Measurements from ENCODE around the gene PUSL1. TPM values are rescaled to one million over a fixed set of nuclear protein-coding genes. Genes with fewer than 3 reads are reported as not detected.

Gene PUSL1
- polyA plus RNA-seq, 1 donor (not counting 4 experiments of a cell fraction or from before 2014, with no cell fraction given): 11.4 TPM

DNA sequence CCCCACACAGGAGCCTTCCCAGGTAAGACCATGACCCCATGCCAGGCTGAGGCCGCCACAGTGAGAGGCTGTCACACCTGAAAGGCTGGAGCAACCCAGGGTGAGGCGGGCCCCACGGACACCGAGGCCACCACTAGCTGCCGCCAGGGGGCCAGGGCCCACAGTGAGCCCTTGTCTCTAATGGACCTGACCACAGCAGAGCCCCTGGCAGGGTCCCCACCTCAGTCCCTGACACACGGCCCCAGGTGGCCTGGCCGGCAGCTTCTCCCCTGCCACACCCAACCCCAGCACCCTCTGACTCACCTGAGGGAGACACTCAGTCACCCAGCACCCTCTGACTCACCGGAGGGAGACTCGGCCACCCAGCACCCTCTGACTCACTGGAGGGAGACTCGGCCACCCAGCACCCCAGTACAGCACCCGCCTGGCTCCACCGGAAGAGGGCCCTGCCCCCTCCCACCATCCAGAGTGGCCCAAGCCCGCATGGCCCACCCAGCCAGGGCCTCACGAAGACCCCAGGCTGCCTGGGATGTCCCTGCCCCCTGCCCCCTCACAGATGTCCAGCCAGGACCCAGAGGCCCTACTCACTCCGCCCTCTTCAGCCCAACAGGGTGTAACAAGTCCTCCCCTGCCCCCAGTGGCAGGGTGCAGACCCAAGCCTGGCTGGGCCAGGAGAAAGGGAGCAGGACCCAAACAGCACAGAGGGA, 36.4 kb downstream of the PUSL1 start:
- H3K79me2 ChIP-seq (ENCODE audit: control insufficient read depth, insufficient read depth, low read length): peaks cover 83% of the 10 kb centered on the region
- FAIRE-seq (peak; percentile 87), DNase-seq (ENCODE audit: low read depth, low spot score) (peak; percentile 97)
- H3K9me1 ChIP-seq (ENCODE audit: control insufficient read depth, extremely low read depth, insufficient read depth, low read length): no peaks in the 10 kb centered on the region
- no peaks in the 10 kb centered on the region for H3K9me3 ChIP-seq (ENCODE audit: control insufficient read depth, low read depth, low read length)
- H2AFZ ChIP-seq (ENCODE audit: control insufficient read depth, low read length): no peak overlapping the region
- dilution Hi-C loops (cut with MboI; ENCODE audit: extremely low pct_ligation_motif_present, low sequenced_read_pairs): no loop called here
- peaks cover 8 to 19% of the 10 kb centered on the region in 2 experiments for H3K36me3 ChIP-seq (ENCODE audit: control insufficient read depth in 2 of 2, extremely low read depth in 1 of 2, insufficient read depth in 2 of 2, low read length in 2 of 2)
- peaks cover 40% of the 10 kb centered on the region for H3K4me1 ChIP-seq (ENCODE audit: control insufficient read depth, extremely low read depth, insufficient read depth, low read length)
- no peak for TF ChIP-seq EZH2 (IDR thresholded peaks at IDR 0.05; ENCODE audit: low read length)
- TF ChIP-seq, protein P1, sequence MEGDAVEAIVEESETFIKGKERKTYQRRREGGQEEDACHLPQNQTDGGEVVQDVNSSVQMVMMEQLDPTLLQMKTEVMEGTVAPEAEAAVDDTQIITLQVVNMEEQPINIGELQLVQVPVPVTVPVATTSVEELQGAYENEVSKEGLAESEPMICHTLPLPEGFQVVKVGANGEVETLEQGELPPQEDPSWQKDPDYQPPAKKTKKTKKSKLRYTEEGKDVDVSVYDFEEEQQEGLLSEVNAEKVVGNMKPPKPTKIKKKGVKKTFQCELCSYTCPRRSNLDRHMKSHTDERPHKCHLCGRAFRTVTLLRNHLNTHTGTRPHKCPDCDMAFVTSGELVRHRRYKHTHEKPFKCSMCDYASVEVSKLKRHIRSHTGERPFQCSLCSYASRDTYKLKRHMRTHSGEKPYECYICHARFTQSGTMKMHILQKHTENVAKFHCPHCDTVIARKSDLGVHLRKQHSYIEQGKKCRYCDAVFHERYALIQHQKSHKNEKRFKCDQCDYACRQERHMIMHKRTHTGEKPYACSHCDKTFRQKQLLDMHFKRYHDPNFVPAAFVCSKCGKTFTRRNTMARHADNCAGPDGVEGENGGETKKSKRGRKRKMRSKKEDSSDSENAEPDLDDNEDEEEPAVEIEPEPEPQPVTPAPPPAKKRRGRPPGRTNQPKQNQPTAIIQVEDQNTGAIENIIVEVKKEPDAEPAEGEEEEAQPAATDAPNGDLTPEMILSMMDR (optimal IDR thresholded peaks at IDR 0.05 in 1 of 3, IDR thresholded peaks at IDR 0.05 in 1 of 3, conservative IDR thresholded peaks at IDR 0.05 in 1 of 3; ENCODE audit: extremely low read depth in 1 of 3, insufficient read depth in 2 of 3, low read length in 3 of 3): peak in 1 of 3 experiments; percentile 46
- H4K20me1 ChIP-seq (ENCODE audit: control insufficient read depth, extremely low read depth, insufficient read depth, low read length): peaks cover 11% of the 10 kb centered on the region
- H3K27ac ChIP-seq (ENCODE audit: control insufficient read depth, insufficient read depth, low read length): peak overlapping the region; percentile 92
- H3K9ac ChIP-seq (ENCODE audit: control insufficient read depth, extremely low read depth, insufficient read depth, low read length): peak overlapping the region; percentile 79
- H3K27me3 ChIP-seq (ENCODE audit: control insufficient read depth, extremely low read depth, insufficient read depth, low read length): no peaks in the 10 kb centered on the region
- peak overlapping the region; percentile 94 for H3K4me2 ChIP-seq (ENCODE audit: control insufficient read depth, extremely low read depth, insufficient read depth, low read depth, low read length)
- peak overlapping the region; percentile 31 to 63 (median 36) for H3K4me3 ChIP-seq (ENCODE audit: control insufficient read depth in 2 of 3, extremely low read depth in 1 of 3, insufficient read depth in 2 of 3, low read depth in 1 of 3, low read length in 3 of 3)

DNA sequence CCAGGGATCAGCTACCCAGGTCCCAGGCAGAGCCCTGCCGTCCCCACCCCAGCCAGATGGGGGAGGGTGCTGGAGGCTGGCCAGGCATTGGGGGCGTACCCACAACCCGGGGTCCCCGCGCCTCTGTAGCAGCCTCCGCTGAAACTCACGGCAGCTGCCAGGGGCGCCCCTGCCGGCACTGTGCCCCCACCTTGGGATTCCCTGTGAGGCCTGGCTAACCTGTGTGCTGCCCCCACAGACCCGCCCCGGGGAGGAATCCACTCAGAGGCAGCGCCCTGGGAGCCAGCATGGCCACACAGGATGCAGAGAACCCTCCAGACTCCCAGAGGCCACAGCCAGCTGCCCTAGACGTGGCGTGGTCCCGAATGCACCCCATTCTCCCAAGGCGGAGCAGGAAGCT, 37.0 kb downstream of the PUSL1 start:
- peaks cover 8% of the 10 kb centered on the region for H4K20me1 ChIP-seq (ENCODE audit: control insufficient read depth, extremely low read depth, insufficient read depth, low read length)
- H3K4me2 ChIP-seq (ENCODE audit: control insufficient read depth, extremely low read depth, insufficient read depth, low read depth, low read length): peak overlapping the region; percentile 94
- H3K27me3 ChIP-seq (ENCODE audit: control insufficient read depth, extremely low read depth, insufficient read depth, low read length): no peaks in the 10 kb centered on the region
- H3K4me3 ChIP-seq (ENCODE audit: control insufficient read depth in 2 of 3, extremely low read depth in 1 of 3, insufficient read depth in 2 of 3, low read depth in 1 of 3, low read length in 3 of 3): peak overlapping the region; percentile 24 to 47 (median 44)
- peak overlapping the region; percentile 92 for H3K27ac ChIP-seq (ENCODE audit: control insufficient read depth, insufficient read depth, low read length)
- H3K79me2 ChIP-seq (ENCODE audit: control insufficient read depth, insufficient read depth, low read length): peaks cover 82% of the 10 kb centered on the region
- H2AFZ ChIP-seq (ENCODE audit: control insufficient read depth, low read length): no peak overlapping the region
- H3K4me1 ChIP-seq (ENCODE audit: control insufficient read depth, extremely low read depth, insufficient read depth, low read length): peaks cover 40% of the 10 kb centered on the region
- dilution Hi-C loops (cut with MboI; ENCODE audit: extremely low pct_ligation_motif_present, low sequenced_read_pairs): no loop called here
- no peaks in the 10 kb centered on the region for H3K9me3 ChIP-seq (ENCODE audit: control insufficient read depth, low read depth, low read length)
- no peaks in the 10 kb centered on the region for H3K9me1 ChIP-seq (ENCODE audit: control insufficient read depth, extremely low read depth, insufficient read depth, low read length)
- H3K9ac ChIP-seq (ENCODE audit: control insufficient read depth, extremely low read depth, insufficient read depth, low read length): peak overlapping the region; percentile 79
- TF ChIP-seq, protein P1 (optimal IDR thresholded peaks at IDR 0.05 in 1 of 3, IDR thresholded peaks at IDR 0.05 in 1 of 3, conservative IDR thresholded peaks at IDR 0.05 in 1 of 3; ENCODE audit: extremely low read depth in 1 of 3, insufficient read depth in 2 of 3, low read length in 3 of 3): no peak
- TF ChIP-seq EZH2 (IDR thresholded peaks at IDR 0.05; ENCODE audit: low read length): no peak
- DNase-seq (ENCODE audit: low read depth, low spot score): no peak
- FAIRE-seq: no peak
- peaks cover 8 to 17% of the 10 kb centered on the region in 2 experiments for H3K36me3 ChIP-seq (ENCODE audit: control insufficient read depth in 2 of 2, extremely low read depth in 1 of 2, insufficient read depth in 2 of 2, low read length in 2 of 2)

All from keratinocyte (primary cell).